Stimulated activated CD8-positive, alpha-beta memory T cell treated with anti-CD3 and anti-CD28 coated beads, Interleukin-4, amount 100 ng/mL, for 4 hours (primary cell): ENCODE measurements around the gene ACOT8.

Experiments used
- DNase-seq, 2 donors: peaks; one replicate each; pipeline ENCODE4 v3.0.0-alpha.2; 2020; ENCODE audit warnings: low read depth in 2 of 2, low spot score in 1 of 2

ACOT8 gene

DNA sequence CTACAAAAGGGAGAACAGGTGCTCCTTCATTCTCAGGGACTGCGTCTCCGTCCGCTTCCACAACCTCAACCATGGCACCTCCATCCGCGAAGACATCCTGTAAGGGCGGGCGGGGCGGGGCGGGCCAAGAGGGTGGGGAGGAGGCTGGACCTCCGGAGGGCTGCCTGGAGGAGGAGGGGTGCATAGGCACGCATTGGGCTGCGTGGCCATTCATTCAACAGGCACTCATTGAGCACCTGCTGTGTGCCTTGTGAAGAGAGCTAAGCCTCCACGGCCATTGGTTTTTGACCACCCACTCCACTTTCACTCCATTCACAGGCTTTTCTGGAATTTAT is 657 bp upstream of the ACOT8 start:
- DNase-seq, result no peak

GRCh38 chr20:45853484-45853883 is 3.7 kb downstream of the ACOT8 start:
- DNase-seq, result no peak

DNA sequence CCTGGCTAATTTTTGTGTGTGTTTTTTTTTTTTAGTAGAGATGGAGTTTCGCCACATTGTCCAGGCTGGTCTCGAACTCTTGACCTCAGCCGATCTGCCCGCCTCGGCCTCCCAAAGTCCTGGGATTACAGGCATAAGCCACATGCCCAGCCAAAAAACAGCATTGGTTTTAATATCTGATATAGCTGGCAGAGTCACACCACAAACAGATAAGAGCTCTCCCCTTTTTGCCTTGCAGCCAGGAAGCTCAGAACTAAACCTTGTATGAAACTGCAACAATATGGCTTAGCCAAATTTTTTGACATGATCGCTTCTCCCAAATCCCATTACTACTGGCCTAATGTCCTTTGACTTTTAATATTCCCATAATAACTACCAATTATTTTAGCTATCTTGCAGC is 4.9 kb downstream of the ACOT8 start:
- DNase-seq, result no peak

DNA sequence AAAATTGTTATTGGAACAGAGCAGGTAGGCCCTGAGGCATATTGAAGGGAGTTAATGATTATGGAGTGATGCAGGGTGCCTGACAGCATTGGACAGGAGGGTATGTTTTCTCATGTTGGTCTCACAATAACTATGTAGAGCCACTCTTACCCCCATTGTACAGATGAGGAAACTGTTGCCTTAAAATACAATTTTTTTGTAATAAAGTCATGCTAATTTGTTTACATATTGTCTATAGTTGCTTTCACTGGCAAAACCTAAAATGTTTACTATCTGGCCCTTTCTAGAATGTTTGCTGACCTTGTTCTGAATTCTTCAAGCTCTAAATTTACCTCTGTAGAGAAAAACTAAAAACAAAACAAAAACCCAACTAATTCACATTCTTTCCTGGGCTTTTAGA is 5.7 kb downstream of the ACOT8 start:
- no peak for DNase-seq

- DNase-seq, result no peak
Measured at GRCh38 chr20:45850926-45851325, 6.3 kb downstream of the ACOT8 start.

GRCh38 chr20:45850238-45850637 is 7.0 kb downstream of the ACOT8 start:
- DNase-seq, result no peak

DNA sequence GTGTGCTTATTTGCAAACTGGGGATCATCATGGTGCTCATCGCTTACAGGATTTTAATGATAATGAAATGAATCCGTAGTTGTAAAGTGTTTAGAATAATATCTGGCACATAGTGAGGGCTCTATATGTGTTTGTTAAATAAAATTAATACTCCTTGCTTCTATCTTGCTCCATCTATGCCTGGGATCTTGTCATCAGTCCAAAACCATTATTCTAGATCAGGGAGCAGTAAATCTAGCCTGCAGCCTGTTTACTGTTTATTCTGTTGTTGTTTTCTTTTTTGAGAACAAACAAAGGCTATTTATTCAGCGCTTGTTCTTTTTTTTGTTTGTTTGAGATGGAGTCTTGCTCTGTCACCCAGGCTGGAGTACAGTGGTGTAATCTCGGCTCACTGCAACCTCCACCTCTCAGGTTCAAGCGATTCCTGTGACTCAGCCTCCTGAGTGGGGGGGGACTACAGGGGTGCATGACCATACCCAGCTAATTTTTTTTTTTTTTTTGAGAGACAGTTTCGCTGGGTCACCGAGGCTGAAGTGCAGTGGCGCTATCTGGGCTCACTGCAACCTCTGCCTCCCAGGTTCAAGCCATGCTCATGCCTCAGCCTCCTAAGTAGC is 8.1 kb downstream of the ACOT8 start:
- no peak for DNase-seq

DNA sequence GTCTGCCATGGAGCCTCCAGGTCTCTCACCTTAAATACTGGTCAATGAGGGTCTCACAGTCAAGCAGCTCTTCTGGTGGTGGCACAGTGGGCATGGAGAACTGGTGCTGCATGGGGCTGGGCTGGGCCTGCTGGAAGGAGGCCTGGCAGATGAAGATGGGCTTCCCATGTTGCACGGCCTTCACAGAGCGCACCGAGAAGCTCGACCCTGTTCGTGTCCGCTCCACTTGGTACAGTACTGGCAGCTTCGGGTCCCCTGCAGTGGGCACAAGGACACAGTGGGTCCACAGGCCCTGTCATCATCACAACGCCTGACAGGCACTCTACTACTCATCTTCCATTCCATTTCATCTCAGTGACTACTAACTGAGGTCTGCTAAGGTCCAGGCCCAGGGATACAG is 8.8 kb downstream of the ACOT8 start:
- no peak for DNase-seq

- no peak for DNase-seq
Measured at GRCh38 chr20:45845452-45845851, 11.7 kb downstream of the ACOT8 start.

DNA sequence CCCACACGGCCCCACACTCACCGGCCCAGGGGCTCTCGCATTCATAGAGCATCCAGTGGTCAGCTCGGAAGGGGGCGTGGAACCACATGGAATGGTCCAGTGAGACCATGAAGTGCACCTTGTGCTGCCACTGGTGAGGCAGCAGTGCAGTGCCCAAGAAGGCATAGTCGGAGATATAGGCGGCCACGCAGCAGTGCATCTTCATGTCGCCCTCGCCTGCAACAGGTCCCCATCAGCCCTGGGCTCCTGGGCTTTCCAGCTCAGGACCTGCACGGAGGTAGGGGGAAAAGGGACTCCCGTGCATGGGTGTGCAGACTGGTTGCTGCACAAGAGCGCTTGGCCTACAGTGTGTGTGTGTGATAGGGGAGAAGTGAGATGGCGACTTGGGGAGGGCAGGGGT is 13.7 kb downstream of the ACOT8 start:
- no peak for DNase-seq

GRCh38 chr20:45842169-45842812 is 14.9 kb downstream of the ACOT8 start:
- no peak for DNase-seq

DNA sequence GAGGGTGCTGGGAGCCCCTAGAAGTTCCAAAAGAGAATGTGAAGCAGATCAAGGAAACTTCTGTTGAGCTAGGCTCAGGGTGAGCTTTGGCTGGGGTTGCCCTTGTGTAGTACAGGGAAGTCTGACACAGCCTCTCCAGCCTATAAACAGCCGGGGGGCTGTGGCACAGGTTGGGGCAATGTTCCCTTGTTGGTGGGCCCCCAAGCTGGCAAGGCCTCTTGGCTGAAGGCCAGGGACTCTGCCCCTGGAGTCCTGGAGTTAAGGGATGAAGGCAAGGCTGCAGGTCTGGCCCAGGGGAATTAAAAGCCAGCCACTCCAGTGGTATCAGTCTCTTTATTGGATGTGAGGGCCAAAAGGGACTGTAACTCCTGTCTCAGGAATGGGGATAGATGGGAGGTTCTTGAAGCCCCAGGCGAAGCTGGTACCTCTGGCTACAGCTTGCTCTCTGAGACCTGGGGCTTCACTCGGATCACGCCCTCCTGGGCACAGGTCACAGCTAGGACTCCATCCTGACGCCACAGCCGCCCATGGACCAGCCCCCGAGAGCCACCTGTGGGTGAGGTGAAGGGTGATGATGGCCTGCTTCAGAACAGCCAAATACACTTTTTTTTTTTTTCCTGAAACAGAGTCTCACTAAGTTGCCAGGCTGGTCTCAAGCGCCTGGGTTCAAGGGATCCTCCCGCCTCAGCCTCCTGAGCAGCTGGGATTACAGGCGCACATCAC is 15.6 kb downstream of the ACOT8 start:
- DNase-seq, result no peak

GRCh38 chr20:45840700-45841198 is 16.4 kb downstream of the ACOT8 start:
- DNase-seq, result no peak

GRCh38 chr20:45836841-45837240 is 20.4 kb downstream of the ACOT8 start:
- no peak for DNase-seq

GRCh38 chr20:45835825-45836224 is 21.4 kb downstream of the ACOT8 start:
- DNase-seq, result no peak

GRCh38 chr20:45835329-45835765 is 21.8 kb downstream of the ACOT8 start:
- DNase-seq, result no peak

GRCh38 chr20:45834797-45835161 is 22.4 kb downstream of the ACOT8 start:
- DNase-seq, result no peak

GRCh38 chr20:45833883-45834796 is 23.1 kb downstream of the ACOT8 start:
- no peak for DNase-seq

GRCh38 chr20:45833030-45833882 is 23.9 kb downstream of the ACOT8 start, which contains the start of gene SNX21:
Gene SNX21, plus strand, starts transcription at chr20:45833799. Its CDS starts 121 bp downstream, at chr20:45833920.
- no peak for DNase-seq

DNA sequence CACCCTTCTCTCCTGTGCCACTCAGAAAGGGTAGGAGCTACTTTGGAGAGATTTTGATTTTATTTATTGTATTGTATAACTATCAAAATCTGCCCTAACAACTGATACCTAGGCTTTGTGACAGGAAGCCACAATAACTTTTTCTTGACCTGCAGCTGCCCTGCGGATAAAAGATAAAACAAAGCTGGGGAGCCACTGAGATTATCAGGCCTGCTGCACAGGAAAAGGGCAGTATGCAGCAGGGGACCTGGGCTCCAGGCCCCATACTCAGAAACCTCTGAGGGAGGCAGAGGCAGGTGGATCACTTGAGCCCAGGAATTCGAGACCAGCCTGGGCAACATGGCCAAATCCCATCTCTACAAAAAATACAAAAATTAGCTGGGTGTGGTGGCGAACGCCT is 24.6 kb downstream of the ACOT8 start:
- no peak for DNase-seq
